ENCODE results near the gene CNTD1.

DNA sequence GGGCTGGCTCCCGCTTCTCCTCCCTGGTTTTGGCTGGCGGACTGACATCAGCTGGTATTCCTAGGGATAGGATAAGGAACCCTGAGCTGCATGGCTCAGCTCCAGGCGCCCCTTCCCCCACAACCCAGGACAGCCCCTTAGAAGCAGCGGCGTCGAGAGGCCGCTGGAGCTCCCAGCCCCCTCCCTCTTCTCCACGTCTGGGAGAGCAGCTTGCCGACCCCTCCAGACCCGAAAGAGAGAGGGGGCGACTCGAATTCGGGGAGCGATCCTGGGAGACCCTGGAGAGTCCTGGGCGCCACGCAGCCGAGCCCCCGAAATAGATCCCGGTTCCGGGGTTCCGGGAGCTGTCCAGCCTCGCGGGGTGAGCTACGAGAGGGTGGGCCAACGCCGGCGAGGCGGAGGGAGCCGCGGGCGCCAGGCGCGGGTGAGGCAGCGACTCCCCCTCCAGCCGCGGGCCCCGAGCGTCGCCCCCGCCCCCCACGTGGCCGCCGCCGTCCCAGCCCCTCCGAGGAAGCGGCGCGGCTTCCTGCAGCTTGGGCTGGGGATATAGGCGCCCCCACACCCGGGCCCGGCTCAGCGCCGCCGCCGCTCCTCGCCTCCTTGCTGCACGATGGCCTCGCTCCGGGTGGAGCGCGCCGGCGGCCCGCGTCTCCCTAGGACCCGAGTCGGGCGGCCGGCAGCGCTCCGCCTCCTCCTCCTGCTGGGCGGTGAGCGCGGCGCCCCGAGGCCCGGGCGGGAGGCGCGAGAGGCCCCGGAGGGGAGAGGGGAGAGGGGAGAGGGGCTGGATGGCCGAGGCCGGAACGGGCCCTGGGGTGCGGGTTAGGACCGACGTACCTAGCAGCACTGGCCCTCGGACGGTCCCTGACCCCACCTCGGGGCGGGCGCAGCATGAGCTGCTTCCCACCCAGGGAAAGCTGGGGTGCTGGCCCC, 37.7 kb upstream of the CNTD1 start, which contains the start of gene RAMP2:
- TF ChIP-seq, protein P1, sequence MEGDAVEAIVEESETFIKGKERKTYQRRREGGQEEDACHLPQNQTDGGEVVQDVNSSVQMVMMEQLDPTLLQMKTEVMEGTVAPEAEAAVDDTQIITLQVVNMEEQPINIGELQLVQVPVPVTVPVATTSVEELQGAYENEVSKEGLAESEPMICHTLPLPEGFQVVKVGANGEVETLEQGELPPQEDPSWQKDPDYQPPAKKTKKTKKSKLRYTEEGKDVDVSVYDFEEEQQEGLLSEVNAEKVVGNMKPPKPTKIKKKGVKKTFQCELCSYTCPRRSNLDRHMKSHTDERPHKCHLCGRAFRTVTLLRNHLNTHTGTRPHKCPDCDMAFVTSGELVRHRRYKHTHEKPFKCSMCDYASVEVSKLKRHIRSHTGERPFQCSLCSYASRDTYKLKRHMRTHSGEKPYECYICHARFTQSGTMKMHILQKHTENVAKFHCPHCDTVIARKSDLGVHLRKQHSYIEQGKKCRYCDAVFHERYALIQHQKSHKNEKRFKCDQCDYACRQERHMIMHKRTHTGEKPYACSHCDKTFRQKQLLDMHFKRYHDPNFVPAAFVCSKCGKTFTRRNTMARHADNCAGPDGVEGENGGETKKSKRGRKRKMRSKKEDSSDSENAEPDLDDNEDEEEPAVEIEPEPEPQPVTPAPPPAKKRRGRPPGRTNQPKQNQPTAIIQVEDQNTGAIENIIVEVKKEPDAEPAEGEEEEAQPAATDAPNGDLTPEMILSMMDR (conservative IDR thresholded peaks at IDR 0.05): no peak
- TF ChIP-seq EZH2 (IDR thresholded peaks at IDR 0.05; ENCODE audit: low read depth): no peak

Measured in PC-9 (cell line).